Measurements from ENCODE around the gene TTN.

DNA sequence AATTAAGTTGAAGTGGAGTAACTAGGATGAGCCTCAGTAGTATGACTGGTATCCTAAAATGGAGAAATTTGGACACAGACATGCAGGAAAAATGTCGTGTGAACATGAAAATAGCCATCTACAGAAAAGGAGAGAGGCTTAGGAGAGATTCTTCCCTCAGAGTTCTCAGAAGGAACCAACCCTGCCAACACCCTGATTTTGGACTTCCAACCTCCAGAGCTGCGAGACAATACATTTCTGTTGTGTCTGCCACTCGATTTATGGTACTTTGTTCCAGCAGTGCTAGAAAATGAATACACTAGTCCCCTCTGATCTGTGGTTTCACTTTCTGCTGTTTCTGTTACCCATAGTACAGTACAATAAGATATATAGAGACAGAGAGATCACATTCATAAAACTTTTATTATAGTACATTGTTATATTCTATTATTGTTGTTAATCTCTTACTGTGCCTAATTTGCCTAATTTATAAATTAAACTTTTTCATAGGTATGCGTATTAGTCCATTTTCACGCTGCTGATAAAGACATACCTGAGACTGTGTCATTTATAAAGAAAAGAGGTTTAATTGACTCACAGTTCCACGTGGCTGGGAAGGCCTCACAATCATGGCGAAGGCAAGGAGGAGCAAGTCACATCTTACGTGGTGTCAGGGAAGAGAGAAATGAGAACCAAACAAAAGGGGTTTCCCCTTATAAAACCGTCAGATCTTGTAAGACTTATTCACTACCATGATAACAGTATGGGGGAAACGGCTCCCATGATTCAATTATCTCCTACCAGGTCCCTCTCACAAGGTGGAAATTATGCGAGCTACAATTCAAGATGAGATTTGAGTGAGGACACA lies 285.7 kb downstream of the TTN start:
- TF ChIP-seq, protein P1, sequence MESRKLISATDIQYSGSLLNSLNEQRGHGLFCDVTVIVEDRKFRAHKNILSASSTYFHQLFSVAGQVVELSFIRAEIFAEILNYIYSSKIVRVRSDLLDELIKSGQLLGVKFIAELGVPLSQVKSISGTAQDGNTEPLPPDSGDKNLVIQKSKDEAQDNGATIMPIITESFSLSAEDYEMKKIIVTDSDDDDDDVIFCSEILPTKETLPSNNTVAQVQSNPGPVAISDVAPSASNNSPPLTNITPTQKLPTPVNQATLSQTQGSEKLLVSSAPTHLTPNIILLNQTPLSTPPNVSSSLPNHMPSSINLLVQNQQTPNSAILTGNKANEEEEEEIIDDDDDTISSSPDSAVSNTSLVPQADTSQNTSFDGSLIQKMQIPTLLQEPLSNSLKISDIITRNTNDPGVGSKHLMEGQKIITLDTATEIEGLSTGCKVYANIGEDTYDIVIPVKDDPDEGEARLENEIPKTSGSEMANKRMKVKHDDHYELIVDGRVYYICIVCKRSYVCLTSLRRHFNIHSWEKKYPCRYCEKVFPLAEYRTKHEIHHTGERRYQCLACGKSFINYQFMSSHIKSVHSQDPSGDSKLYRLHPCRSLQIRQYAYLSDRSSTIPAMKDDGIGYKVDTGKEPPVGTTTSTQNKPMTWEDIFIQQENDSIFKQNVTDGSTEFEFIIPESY (IDR thresholded peaks at IDR 0.05): no peak
- TF ChIP-seq CEBPB (IDR thresholded peaks at IDR 0.05; ENCODE audit: borderline replicate concordance in 1 of 2, low read depth in 2 of 2, low read length in 2 of 2): no peak
- TF ChIP-seq, protein P2, sequence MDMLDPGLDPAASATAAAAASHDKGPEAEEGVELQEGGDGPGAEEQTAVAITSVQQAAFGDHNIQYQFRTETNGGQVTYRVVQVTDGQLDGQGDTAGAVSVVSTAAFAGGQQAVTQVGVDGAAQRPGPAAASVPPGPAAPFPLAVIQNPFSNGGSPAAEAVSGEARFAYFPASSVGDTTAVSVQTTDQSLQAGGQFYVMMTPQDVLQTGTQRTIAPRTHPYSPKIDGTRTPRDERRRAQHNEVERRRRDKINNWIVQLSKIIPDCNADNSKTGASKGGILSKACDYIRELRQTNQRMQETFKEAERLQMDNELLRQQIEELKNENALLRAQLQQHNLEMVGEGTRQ (IDR thresholded peaks at IDR 0.05; ENCODE audit: borderline replicate concordance, low read depth, low read length): no peak

Measured in GM12878 (cell line).